ENCODE results near the gene BUD23.

The BUD23 gene

DNA sequence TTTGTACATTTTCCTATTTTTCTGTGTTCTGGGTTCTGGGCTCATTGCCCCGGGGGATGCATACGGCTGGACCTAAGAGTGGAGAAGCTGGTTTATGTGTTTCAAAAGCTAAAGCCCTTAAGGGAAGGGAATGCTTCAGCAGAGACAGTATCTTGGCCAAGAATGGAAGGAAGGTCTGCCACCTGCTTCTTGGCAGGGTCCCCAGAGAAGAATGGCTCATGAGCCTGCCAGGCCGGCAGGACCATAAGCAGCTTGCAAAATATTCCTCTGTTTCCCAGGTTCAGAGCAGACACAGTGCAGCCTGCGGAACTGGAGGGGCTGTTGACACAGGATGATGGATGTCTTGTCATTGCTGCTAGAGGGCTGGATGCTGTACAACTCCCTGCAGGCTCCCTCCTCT is 63.0 kb downstream of the BUD23 start:
- H3K27ac ChIP-seq: no peak overlapping the region
- H3K9ac ChIP-seq: no peak overlapping the region
- peaks cover 11% of the 10 kb centered on the region for H3K4me1 ChIP-seq
- no peaks in the 10 kb centered on the region for H4K20me1 ChIP-seq
- no peaks in the 10 kb centered on the region for H3K9me3 ChIP-seq
- H3K27me3 ChIP-seq: peaks cover 15% of the 10 kb centered on the region
- H3K4me2 ChIP-seq: no peak overlapping the region
- H3K4me3 ChIP-seq: no peak overlapping the region
- H3K36me3 ChIP-seq: no peaks in the 10 kb centered on the region
- TF ChIP-seq Cebpa-rat (IDR thresholded peaks at IDR 0.05): no peak

Data from BLaER1 (cell line).